Neuron (in vitro differentiated cells): Measurements from ENCODE around the gene JAZF1.
"Not testable (repeated sequence)": the region's sequence is repeated elsewhere in the genome, so short reads cannot be mapped to it uniquely, and the experiment has no call there.

Source experiments
- H2AFZ ChIP-seq: one replicate; pipeline ENCODE4 v1.6.1; 2013; ENCODE audit warnings: low read depth, mild to moderate bottlenecking, inconsistent platforms, low read length, moderate library complexity
- H3K27me3 ChIP-seq: one replicate; pipeline ENCODE4 v1.6.1; 2013; ENCODE audit warnings: low read length; ENCODE audit not compliant: insufficient read depth
- H3K36me3 ChIP-seq: one replicate; pipeline ENCODE4 v1.6.1; 2013; ENCODE audit warnings: low read length; ENCODE audit not compliant: insufficient read depth
- H3K4me1 ChIP-seq: one replicate; pipeline ENCODE4 v1.6.1; 2013; ENCODE audit warnings: low read length; ENCODE audit not compliant: insufficient read depth
- H3K4me3 ChIP-seq: 2 replicates; pipeline ENCODE4 v1.5.1; 2013; ENCODE audit warnings: mild to moderate bottlenecking, low read length, moderate library complexity
- H3K9me3 ChIP-seq: one replicate; pipeline ENCODE4 v1.6.1; 2013; ENCODE audit warnings: low read length

JAZF1 gene

DNA sequence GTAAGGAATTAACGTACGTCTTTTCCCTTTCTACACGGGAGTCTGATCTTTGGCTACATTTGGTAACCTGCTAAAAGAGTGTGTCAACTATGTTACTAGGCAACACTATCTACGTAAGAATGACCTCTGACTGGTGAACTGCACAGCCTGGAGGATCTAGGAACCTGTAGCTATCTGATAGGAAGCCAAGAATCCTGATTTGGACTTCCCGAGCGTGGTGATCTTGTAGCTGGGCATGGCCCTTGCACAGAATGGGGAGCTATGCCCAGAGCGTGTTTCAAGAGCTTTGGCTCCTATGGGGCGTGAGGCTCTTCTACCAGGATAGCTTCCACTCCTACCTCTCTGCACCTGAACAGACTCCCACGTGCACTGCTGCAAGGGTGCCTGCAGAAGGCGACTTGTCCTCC, 283.2 kb downstream of the JAZF1 start:
- no peaks in the 10 kb centered on the region for H3K36me3 ChIP-seq
- no peaks in the 10 kb centered on the region for H3K27me3 ChIP-seq
- no peak overlapping the region for H3K4me3 ChIP-seq
- H3K4me1 ChIP-seq: no peaks in the 10 kb centered on the region
- no peak overlapping the region for H2AFZ ChIP-seq
- no peaks in the 10 kb centered on the region for H3K9me3 ChIP-seq

DNA sequence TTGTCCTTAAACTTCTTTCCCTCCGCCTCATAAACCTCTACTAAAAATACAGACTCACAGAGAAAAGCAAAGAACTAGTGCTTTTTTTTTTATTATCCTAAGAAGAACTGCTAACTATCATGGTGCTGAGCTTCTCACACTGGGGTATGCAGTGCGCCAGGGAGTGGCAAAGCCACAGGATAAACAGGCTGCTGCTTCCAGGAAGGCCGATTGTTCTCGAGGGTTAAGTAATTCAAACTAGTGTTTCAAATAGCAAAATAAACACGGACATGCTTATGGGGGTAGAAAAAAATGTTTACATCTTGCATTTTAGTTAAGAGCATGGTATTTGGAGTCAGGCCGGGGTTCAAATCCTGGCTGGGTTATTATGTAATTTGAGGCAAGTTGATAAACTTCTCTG, 283.6 kb downstream of the JAZF1 start:
- Histone ChIP-seq H3K4me3 (no peak overlapping the region), H3K9me3 (no peaks in the 10 kb centered on the region), H3K4me1 (no peaks in the 10 kb centered on the region), H3K27me3 (no peaks in the 10 kb centered on the region), H3K36me3 (no peaks in the 10 kb centered on the region), H2AFZ (no peak overlapping the region)

DNA sequence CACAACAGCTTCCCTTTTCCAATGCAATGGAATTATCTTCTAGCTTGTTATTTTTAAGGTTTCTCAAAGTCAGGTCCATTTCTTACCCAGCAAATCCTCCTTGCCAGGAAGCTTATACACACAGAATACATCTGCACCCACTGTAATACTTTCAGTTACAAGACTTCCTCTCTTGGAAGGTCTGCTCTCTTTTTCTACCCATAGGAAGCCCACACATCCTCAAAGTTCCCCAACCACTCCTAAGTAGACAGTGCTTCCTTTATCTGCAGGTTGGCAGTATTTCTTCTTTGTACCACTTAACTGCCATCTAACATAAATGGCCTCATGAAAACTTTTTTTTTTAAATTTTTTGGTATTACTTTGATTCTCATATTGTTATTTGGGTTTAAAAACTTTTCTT, 285.0 kb downstream of the JAZF1 start:
- Histone ChIP-seq H3K4me3 (no peak overlapping the region), H3K36me3 (no peaks in the 10 kb centered on the region), H2AFZ (no peak overlapping the region), H3K27me3 (no peaks in the 10 kb centered on the region), H3K4me1 (no peaks in the 10 kb centered on the region), H3K9me3 (no peaks in the 10 kb centered on the region)

DNA sequence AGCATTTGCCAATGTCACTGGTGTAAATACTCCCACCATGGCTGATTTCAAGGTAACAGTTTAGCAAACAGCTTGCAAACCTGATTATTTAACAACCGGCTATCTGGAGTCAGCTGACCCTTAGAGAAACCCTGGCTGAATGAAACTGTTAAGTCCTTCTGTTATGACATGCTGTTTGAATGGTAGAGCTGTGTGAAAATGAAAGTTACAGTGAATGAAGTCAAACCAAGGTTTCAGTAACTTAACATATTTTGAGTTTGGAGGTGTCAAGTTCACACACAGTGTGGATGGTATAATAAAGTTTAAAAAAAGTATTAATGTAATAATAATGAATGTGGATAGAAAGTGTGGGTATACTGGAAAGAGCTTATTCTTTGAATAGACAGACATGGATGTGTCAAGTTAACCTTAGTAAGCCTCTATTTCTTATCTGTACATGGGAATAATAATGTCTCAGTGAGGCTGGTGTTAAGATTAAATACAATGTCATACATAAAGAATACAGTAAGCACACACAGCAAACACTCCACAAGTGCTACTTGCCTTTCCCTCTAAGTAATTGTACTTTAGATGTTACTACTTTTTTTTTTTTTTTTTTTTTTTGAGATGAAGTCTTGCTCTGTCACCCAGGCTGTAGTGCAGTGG, 290.3 kb downstream of the JAZF1 start:
- no peak overlapping the region for H3K4me3 ChIP-seq
- H3K9me3 ChIP-seq: no peaks in the 10 kb centered on the region
- no peaks in the 10 kb centered on the region for H3K27me3 ChIP-seq
- no peaks in the 10 kb centered on the region for H3K36me3 ChIP-seq
- no peak overlapping the region for H2AFZ ChIP-seq
- H3K4me1 ChIP-seq: no peaks in the 10 kb centered on the region

DNA sequence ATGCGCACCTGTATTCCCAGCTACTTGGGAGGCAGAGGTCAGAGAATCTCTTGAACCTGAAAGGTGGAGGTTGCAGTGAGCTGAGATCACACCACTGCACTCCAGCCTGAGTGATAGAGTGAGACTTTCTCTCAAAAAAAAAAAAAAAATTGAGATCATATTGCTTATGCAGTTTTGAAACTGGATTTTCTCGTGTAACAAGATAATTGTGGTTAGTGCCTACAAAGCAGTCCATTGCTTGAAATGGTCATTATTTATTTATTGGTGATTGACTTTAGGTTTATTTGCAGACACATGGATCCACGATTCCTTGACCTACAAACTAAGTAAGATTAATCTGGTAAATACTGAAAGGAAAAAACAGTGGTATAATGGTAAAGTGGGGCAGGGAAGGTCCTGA, 290.8 kb downstream of the JAZF1 start:
- no peaks in the 10 kb centered on the region for H3K36me3 ChIP-seq
- H2AFZ ChIP-seq: no peak overlapping the region
- H3K9me3 ChIP-seq: no peaks in the 10 kb centered on the region
- H3K4me3 ChIP-seq: no peak overlapping the region
- H3K27me3 ChIP-seq: no peaks in the 10 kb centered on the region
- H3K4me1 ChIP-seq: no peaks in the 10 kb centered on the region

- Histone ChIP-seq H3K4me3 (no peak overlapping the region), H3K27me3 (no peaks in the 10 kb centered on the region), H3K36me3 (no peaks in the 10 kb centered on the region), H2AFZ (no peak overlapping the region), H3K9me3 (no peaks in the 10 kb centered on the region), H3K4me1 (peaks cover 6% of the 10 kb centered on the region)
These were observed 291.9 kb downstream of the JAZF1 start for GRCh38 chr7:27888736-27889135.

- not testable (repeated sequence) for H2AFZ ChIP-seq, H3K9me3 ChIP-seq, H3K36me3 ChIP-seq, H3K27me3 ChIP-seq, H3K4me3 ChIP-seq
- peaks cover 14% of the 10 kb centered on the region for H3K4me1 ChIP-seq
These were observed 293.9 kb downstream of the JAZF1 start for GRCh38 chr7:27886710-27887109.

- no peaks in the 10 kb centered on the region for H3K36me3 ChIP-seq
- no peaks in the 10 kb centered on the region for H3K9me3 ChIP-seq
- no peak overlapping the region for H3K4me3 ChIP-seq
- H3K27me3 ChIP-seq: no peaks in the 10 kb centered on the region
- H2AFZ ChIP-seq: no peak overlapping the region
- H3K4me1 ChIP-seq: peaks cover 14% of the 10 kb centered on the region
These were observed 294.9 kb downstream of the JAZF1 start for GRCh38 chr7:27885652-27886051.

DNA sequence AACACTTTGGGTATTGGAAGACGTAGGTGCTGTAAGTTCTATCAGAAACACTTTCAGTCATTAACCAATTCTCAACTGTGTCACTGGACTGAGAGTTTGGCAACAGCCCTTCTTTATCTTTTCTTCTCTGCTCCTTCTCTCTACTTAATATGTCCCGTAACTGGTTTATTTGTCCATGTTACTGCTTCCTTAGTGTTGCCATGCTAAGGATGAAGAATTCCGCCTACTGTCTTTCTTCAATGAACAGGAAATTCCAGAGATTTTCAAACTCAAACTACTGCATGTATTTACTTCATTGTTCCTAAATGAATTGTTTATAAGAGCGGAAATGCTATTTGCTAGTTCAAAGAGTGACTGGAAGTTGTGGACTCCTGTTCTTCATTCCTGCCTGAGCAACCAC, 296.9 kb downstream of the JAZF1 start:
- H3K9me3 ChIP-seq: no peaks in the 10 kb centered on the region
- H3K27me3 ChIP-seq: no peaks in the 10 kb centered on the region

DNA sequence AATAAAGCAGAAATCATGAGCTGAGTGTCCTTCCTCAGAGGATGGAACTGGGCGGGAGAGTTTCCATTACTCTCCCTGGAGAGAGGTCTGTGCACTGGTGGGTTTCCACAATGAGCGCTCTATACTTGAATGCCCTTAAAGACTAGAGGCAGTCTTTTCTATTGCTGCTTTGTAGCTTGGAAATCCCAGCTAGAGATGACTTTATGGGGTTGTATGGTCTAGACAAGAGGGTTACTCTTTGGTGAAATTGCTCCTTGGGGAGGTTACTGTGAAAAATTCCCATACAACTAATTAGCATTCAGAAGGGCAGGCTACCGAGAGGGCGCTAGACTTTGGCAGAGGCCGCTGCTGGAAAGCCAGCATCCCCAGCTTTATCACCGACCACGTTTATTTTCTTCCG, 303.8 kb downstream of the JAZF1 start:
- no peak overlapping the region for H3K4me3 ChIP-seq
- H2AFZ ChIP-seq: no peak overlapping the region
- no peaks in the 10 kb centered on the region for H3K4me1 ChIP-seq
- H3K27me3 ChIP-seq: no peaks in the 10 kb centered on the region
- H3K36me3 ChIP-seq: no peaks in the 10 kb centered on the region
- peaks cover 2% of the 10 kb centered on the region for H3K9me3 ChIP-seq

More for the DNA sequence above, 296.9 kb downstream of the JAZF1 start:
- peak overlapping the region; percentile 62 for H2AFZ ChIP-seq
- H3K4me3 ChIP-seq: no peak overlapping the region
- H3K4me1 ChIP-seq: peaks cover 14% of the 10 kb centered on the region
- no peaks in the 10 kb centered on the region for H3K36me3 ChIP-seq

DNA sequence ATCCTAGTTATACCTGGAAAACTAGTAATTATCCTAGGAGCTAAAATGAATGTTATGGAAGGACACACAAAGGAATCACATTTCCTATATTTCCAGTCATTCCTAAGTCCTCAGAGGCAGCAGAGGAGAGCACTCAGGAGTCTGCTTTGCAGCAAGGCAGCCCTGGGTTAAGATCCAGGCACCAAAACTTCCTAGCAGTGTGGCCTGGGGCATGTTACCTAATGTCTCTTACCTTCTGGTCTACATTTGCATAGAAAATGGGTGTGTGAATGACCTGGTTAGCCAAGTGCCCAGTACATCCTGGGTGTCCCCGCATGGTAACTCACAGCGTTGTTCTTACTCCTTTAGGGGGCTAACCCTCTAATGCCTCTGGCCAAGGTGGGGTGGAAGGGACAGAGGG, 304.8 kb downstream of the JAZF1 start:
- Histone ChIP-seq H3K4me3 (no peak overlapping the region), H3K4me1 (no peaks in the 10 kb centered on the region), H3K27me3 (no peaks in the 10 kb centered on the region), H2AFZ (no peak overlapping the region), H3K9me3 (peaks cover 2% of the 10 kb centered on the region), H3K36me3 (no peaks in the 10 kb centered on the region)

DNA sequence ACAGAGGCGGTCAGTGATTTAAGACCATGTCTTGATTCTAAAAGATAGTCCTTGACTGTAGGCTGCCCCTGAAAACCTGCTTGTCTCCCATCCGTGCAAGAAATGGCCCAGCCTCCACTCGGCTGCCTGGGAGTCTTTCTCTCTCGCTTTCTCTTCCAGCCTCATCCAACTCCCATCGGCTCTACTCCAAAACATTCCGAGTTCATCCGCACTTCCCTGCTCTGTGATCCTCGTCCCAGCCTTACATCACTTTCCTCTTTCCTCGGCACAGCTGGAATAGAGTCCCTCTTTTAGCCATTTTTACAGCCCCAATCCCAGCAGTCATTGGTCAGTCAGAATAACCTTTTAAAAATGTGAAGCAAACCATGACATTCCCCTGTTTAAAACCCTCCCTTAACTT, 305.5 kb downstream of the JAZF1 start:
- no peak overlapping the region for H2AFZ ChIP-seq
- H3K9me3 ChIP-seq: peaks cover 2% of the 10 kb centered on the region
- H3K4me1 ChIP-seq: no peaks in the 10 kb centered on the region
- H3K4me3 ChIP-seq: no peak overlapping the region
- no peaks in the 10 kb centered on the region for H3K36me3 ChIP-seq
- H3K27me3 ChIP-seq: no peaks in the 10 kb centered on the region

DNA sequence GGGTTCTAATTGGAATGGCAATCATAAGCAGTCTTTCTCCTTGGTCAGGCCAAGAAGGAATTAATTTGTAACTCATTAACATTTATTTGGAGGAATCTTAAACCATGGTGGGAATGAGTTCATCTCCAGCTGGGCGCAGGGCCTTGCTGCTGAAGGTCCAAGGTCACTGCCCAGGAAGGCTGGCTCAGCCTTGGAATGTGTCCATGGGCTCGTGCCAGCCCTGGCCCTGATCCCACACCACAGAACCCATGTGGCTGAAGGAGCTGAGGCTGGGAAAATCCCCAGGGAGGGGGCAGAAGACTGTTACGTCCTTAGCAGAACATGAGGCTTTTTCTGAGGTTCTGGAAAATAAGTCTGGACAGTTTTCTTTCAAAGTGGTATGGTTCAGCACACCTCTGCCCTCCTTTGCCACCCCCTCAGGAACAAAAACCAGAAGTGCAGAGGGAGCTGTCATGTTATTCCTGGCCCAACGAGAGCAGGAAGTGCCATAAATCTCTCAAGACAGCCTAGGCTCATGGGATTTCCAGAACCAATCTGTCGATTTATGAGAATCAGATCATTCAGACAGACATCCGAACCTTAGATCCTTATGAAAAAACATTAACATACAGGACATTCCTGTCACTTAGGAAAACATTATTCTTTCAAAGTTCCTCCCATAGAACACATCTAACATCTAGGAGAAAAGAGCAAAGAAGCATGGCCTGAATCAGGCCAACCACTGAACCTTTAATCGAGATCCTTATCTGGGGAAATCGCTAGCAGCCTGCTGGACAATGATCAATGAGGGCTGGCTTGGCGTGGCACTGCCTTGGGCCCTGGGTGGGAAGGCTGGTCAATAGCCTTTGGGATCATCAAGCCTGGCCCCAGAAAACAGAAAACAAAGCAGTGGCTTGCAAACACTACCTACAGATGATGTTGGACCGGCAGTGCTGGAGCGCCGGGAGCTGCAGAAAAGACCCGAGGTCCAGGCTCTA, 306.3 kb downstream of the JAZF1 start:
- Histone ChIP-seq H3K9me3 (peaks cover 2% of the 10 kb centered on the region), H3K27me3 (no peaks in the 10 kb centered on the region), H3K4me1 (no peaks in the 10 kb centered on the region), H3K36me3 (no peaks in the 10 kb centered on the region), H3K4me3 (no peak overlapping the region), H2AFZ (no peak overlapping the region)
